Hepatocyte (in vitro differentiated cells): Measurements from ENCODE around the gene GIPC1. TPM values are rescaled to one million over a fixed set of nuclear protein-coding genes. Genes with fewer than 3 reads are reported as not detected.

Experiments
- DNase-seq: peaks from one replicate; pipeline ENCODE4 v3.0.0-alpha.2; 2016; ENCODE audit warnings: low spot score
- H2AFZ ChIP-seq: fragments of 200-600 bp; sonication (generic); 2 replicates; pipeline ENCODE4 v1.6.0; 2016; ENCODE audit warnings: antibody characterized with exemption, mild to moderate bottlenecking
- H3K27ac ChIP-seq: fragments of 200-600 bp; sonication (generic); 2 replicates; pipeline ENCODE4 v1.5.1; 2016; ENCODE audit warnings: mild to moderate bottlenecking
- H3K27me3 ChIP-seq: fragments of 200-600 bp; sonication (generic); 2 replicates; pipeline ENCODE4 v1.6.1; 2016
- H3K36me3 ChIP-seq: fragments of 200-600 bp; sonication (generic); replicated peaks from 2 replicates; pipeline ENCODE4 v1.5.1; 2016; ENCODE audit warnings: low read depth; ENCODE audit not compliant: insufficient read depth
- H3K4me1 ChIP-seq: fragments of 200-600 bp; sonication (generic); 2 replicates; pipeline ENCODE4 v1.5.1; 2016; ENCODE audit warnings: mild to moderate bottlenecking, moderate library complexity; ENCODE audit not compliant: insufficient read depth
- H3K4me2 ChIP-seq: fragments of 200-600 bp; sonication (generic); 2 replicates; pipeline ENCODE4 v1.6.0; 2016
- H3K4me3 ChIP-seq: fragments of 200-600 bp; sonication (generic); 2 replicates; pipeline ENCODE4 v1.5.1; 2016; ENCODE audit warnings: mild to moderate bottlenecking
- H3K79me2 ChIP-seq: fragments of 200-600 bp; sonication (generic); 2 replicates; pipeline ENCODE4 v1.6.0; 2017; ENCODE audit warnings: mild to moderate bottlenecking
- H3K9me2 ChIP-seq: fragments of 200-600 bp; sonication (generic); replicated peaks from 2 replicates; pipeline ENCODE4 v1.6.0; 2017; ENCODE audit warnings: mild to moderate bottlenecking; ENCODE audit not compliant: insufficient read depth
- H3K9me3 ChIP-seq: fragments of 200-600 bp; sonication (generic); 2 replicates; pipeline ENCODE4 v1.5.1; 2016; ENCODE audit warnings: low read depth, mild to moderate bottlenecking
- H4K20me1 ChIP-seq: fragments of 200-600 bp; sonication (generic); 2 replicates; pipeline ENCODE4 v1.6.0; 2016; ENCODE audit warnings: mild to moderate bottlenecking; ENCODE audit not compliant: insufficient read depth, poor library complexity, severe bottlenecking
- EZH2 ChIP-seq: fragments of 200-600 bp; sonication (generic); IDR thresholded peaks from 2 replicates; pipeline ENCODE4 v1.6.1; 2016; ENCODE audit warnings: antibody characterized with exemption, mild to moderate bottlenecking, borderline replicate concordance
- EZH2phosphoT487 ChIP-seq: fragments of 200-600 bp; sonication (generic); IDR thresholded peaks from one replicate; pipeline ENCODE4 v1.6.1; 2018; ENCODE audit warnings: antibody characterized with exemption, mild to moderate bottlenecking, low read depth, moderate library complexity; ENCODE audit not compliant: unreplicated experiment, severe bottlenecking
- WGBS: methylation state at CpG from one replicate; pipeline ENCODE4 v1.1.6; 2016; ENCODE audit warnings: low lambda C conversion rate; ENCODE audit errors: missing lambda C conversion rate; 5-methylcytosine and 5-hydroxymethylcytosine counted together
- polyA plus RNA-seq: library from polyadenylated mRNA; unstranded; fragments of >200 nt; fragmentation: Nextera tagmentation; extraction: Ambion mirVana; gene quantifications from 2 replicates; pipeline ENCODE4 v1.2.1, GENCODE V29; 2016
- total RNA-seq: library from RNA; depleted of rRNA; stranded (reverse); fragments of >200 nt; gene quantifications from 2 replicates; pipeline ENCODE4 v1.2.3, GENCODE V29; 2014
- TF ChIP-seq, protein P1 (sequence below): fragments of 200-600 bp; sonication (generic); IDR thresholded peaks from 2 replicates; pipeline ENCODE4 v1.5.1; 2016; ENCODE audit warnings: antibody characterized with exemption, mild to moderate bottlenecking; ENCODE audit not compliant: poor library complexity

The GIPC1 gene
- total and polyA plus RNA-seq, 2 experiments from 2014 or later: 127 to 186 TPM

DNA sequence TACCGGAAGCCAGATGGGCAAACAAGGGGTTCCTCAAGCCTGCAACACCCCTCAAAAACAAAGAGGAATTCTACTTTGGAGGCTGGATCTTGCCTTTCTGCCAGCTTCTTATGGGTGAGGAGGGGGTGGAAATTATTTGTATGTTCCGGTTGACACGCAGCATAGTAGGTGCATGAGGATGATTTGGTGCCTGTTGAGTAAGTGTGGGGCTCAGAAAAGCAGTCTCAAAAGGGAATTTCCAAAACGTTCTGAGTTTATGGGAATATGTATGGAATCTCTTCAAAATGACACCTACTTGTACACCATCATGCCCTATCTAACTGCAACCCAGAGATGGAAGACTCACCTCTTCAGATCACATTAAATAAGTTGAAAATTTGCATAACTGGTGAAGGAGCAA, 30.5 kb upstream of the GIPC1 start:
- H2AFZ ChIP-seq: no peak overlapping the region
- peaks cover 14% of the 10 kb centered on the region for H3K79me2 ChIP-seq
- H3K4me1 ChIP-seq: no peaks in the 10 kb centered on the region
- no peaks in the 10 kb centered on the region for H4K20me1 ChIP-seq
- H3K4me2 ChIP-seq: no peak overlapping the region
- H3K9me2 ChIP-seq: no peaks in the 10 kb centered on the region
- DNase-seq: no peak
- no peaks in the 10 kb centered on the region for H3K27me3 ChIP-seq
- no peak overlapping the region for H3K4me3 ChIP-seq
- H3K36me3 ChIP-seq: no peaks in the 10 kb centered on the region
- H3K27ac ChIP-seq: peak overlapping the region; percentile 70
- 76% methylated on average over 4 of the region's 4 CpGs for WGBS
- no peaks in the 10 kb centered on the region for H3K9me3 ChIP-seq
- TF ChIP-seq, protein P1, sequence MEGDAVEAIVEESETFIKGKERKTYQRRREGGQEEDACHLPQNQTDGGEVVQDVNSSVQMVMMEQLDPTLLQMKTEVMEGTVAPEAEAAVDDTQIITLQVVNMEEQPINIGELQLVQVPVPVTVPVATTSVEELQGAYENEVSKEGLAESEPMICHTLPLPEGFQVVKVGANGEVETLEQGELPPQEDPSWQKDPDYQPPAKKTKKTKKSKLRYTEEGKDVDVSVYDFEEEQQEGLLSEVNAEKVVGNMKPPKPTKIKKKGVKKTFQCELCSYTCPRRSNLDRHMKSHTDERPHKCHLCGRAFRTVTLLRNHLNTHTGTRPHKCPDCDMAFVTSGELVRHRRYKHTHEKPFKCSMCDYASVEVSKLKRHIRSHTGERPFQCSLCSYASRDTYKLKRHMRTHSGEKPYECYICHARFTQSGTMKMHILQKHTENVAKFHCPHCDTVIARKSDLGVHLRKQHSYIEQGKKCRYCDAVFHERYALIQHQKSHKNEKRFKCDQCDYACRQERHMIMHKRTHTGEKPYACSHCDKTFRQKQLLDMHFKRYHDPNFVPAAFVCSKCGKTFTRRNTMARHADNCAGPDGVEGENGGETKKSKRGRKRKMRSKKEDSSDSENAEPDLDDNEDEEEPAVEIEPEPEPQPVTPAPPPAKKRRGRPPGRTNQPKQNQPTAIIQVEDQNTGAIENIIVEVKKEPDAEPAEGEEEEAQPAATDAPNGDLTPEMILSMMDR: no peak
- no peak for TF ChIP-seq EZH2phosphoT487
- no peak for TF ChIP-seq EZH2

DNA sequence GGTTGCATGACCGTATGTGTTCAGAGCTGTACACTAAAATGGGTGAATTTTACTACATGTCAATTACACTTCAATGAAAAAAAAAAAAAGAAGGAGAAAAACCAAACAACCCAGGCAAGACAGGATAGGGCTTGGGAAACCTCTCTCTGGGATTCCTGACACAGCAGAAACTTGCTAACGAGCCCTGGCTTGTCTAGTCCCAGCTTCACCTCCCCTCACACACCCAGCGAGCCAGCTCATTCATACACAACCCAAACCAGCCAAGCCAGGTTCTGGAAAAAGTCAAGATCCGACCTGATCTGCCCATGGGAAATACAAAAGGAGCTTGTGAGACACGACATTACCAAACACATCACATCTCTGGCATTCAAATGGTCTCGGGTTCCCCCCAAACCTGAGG, 29.8 kb upstream of the GIPC1 start:
- H3K27me3 ChIP-seq: no peaks in the 10 kb centered on the region
- H3K36me3 ChIP-seq: no peaks in the 10 kb centered on the region
- no peaks in the 10 kb centered on the region for H4K20me1 ChIP-seq
- WGBS: 48% methylated on average over 6 of the region's 6 CpGs
- H3K9me2 ChIP-seq: no peaks in the 10 kb centered on the region
- peaks cover 7% of the 10 kb centered on the region for H3K79me2 ChIP-seq
- H3K27ac ChIP-seq: peak overlapping the region; percentile 70
- H3K9me3 ChIP-seq: no peaks in the 10 kb centered on the region
- no peak overlapping the region for H2AFZ ChIP-seq
- H3K4me1 ChIP-seq: no peaks in the 10 kb centered on the region
- H3K4me3 ChIP-seq: no peak overlapping the region
- TF ChIP-seq, protein P1: no peak
- no peak for TF ChIP-seq EZH2phosphoT487
- no peak for TF ChIP-seq EZH2
- DNase-seq: no peak
- no peak overlapping the region for H3K4me2 ChIP-seq

DNA sequence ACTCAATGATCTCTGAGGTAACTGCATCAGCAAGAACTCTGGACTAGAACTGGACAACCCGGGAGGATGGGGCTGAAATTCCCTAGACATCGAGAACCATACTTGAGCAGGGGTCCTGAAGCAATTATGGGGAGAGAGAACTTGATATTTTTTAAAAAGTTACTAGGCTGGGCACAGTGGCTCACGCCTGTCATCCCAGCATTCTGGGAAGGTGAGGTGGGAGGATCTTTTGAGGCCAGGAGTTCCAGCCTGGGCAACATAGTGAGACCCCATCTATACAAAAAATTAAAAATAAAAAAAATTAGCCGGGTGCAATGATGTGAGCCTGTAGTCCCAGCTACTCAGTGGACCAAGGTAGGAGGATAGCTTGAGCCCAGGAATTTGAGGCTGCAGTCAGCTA, 24.6 kb upstream of the GIPC1 start:
- Histone ChIP-seq H3K4me3 (no peak overlapping the region), H2AFZ (no peak overlapping the region), H3K36me3 (no peaks in the 10 kb centered on the region), H3K9me2 (no peaks in the 10 kb centered on the region), H4K20me1 (peaks cover 21% of the 10 kb centered on the region), H3K27me3 (no peaks in the 10 kb centered on the region), H3K27ac (peak overlapping the region; percentile 90), H3K9me3 (no peaks in the 10 kb centered on the region), H3K79me2 (peaks cover 25% of the 10 kb centered on the region), H3K4me1 (peaks cover 10% of the 10 kb centered on the region), H3K4me2 (no peak overlapping the region)
- TF ChIP-seq EZH2phosphoT487: no peak
- no peak for TF ChIP-seq EZH2
- TF ChIP-seq, protein P1: no peak
- WGBS: 91% methylated on average over 4 of the region's 4 CpGs
- DNase-seq: no peak
